OCI-LY1 (cell line): ENCODE results near the gene PROCA1.

Experiments
- CTCF ChIP-seq: fragments of 200-600 bp; sonication (generic), shearing (Covaris generic); IDR thresholded peaks from 2 replicates; pipeline ENCODE4 v1.5.1; 2017; ENCODE audit warnings: mild to moderate bottlenecking, antibody characterized with exemption, low read length, moderate library complexity, mixed read lengths
- EZH2 ChIP-seq: fragments of 200-600 bp; sonication (generic), shearing (Covaris generic); IDR thresholded peaks from 2 replicates; pipeline ENCODE4 v1.8.0; 2017; ENCODE audit warnings: borderline replicate concordance, mixed run types, mild to moderate bottlenecking, antibody characterized with exemption, low read length, moderate library complexity, mixed read lengths

- TF ChIP-seq CTCF (no peak), EZH2 (no peak)
Measured at GRCh38 chr17:28729950-28730330, 18.3 kb upstream of the PROCA1 start.
